ENCODE measurements around the gene SLC15A2.

Gene SLC15A2

DNA sequence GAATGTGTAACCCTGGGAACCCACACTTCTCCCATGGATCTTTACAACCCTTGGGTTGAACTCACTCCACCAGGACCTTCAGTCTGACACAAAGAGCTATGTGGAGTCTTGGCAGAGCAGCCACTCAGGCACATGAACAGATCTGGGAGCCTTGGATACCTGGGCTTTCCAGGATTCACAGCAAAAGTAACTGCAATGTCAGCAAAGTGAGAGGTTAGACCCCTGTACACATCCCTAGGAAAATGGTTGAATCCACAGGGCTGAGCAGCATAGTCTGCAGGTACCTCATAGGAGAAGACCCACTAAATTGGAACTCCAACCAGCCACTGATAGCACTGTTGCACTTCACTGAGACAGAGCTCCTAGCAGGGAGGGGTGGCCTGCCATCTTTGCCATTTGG is 68.2 kb downstream of the SLC15A2 start:
- in situ Hi-C loops (cut with HindIII; ENCODE audit: low sequenced_read_pairs) = no loop called here
- no peak for DNase-seq (ENCODE audit: low read depth)
- H3K4me3 ChIP-seq (ENCODE audit: low read depth, low read length) = no peak overlapping the region
- TF ChIP-seq, protein P1, sequence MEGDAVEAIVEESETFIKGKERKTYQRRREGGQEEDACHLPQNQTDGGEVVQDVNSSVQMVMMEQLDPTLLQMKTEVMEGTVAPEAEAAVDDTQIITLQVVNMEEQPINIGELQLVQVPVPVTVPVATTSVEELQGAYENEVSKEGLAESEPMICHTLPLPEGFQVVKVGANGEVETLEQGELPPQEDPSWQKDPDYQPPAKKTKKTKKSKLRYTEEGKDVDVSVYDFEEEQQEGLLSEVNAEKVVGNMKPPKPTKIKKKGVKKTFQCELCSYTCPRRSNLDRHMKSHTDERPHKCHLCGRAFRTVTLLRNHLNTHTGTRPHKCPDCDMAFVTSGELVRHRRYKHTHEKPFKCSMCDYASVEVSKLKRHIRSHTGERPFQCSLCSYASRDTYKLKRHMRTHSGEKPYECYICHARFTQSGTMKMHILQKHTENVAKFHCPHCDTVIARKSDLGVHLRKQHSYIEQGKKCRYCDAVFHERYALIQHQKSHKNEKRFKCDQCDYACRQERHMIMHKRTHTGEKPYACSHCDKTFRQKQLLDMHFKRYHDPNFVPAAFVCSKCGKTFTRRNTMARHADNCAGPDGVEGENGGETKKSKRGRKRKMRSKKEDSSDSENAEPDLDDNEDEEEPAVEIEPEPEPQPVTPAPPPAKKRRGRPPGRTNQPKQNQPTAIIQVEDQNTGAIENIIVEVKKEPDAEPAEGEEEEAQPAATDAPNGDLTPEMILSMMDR (IDR thresholded peaks at IDR 0.05; ENCODE audit: low read depth, low read length, missing control alignments) = no peak

DNA sequence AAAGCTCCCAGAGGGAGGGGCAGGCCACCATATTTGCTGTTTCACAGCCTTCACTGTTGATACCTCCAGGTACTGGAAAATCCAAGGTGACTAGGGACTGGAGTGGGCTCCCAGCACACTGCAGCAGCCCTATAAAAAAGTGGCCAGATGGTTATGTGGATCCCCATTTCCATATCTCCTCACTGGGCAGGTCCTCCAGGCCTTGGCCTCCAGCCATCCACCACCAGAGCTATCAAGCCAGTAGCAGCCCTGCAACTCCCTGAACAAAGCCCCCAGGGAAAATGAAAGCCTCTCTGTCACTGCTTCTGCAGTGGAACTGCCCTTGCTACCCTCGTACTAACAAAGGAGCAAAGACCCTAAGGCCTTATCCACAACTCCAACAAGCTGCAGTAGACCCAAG is 69.4 kb downstream of the SLC15A2 start:
- TF ChIP-seq, protein P1 (IDR thresholded peaks at IDR 0.05; ENCODE audit: low read depth, low read length, missing control alignments) = no peak
- no peak for DNase-seq (ENCODE audit: low read depth)
- in situ Hi-C loops (cut with HindIII; ENCODE audit: low sequenced_read_pairs) = no loop called here
- no peak overlapping the region for H3K4me3 ChIP-seq (ENCODE audit: low read depth, low read length)

DNA sequence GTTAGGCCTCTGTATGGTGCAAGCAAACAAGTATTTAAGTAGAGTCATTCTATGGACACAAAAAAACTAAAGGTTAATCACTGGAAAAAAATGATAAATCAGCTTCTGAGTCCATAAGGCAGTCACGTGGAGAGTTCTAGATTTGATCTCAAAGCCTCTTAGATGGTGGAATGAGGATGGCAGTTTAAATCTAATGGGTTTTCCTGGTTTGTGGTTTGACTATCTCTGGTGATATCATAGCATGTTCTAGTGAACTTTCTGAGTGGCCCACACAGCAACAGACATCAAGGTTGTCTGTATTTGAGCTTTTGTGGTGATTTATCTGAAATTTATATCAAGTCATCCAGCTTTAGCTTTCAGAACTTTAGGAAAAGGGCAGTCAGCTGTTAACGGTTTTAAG is 75.4 kb downstream of the SLC15A2 start:
- no peak overlapping the region for H3K4me3 ChIP-seq (ENCODE audit: low read depth, low read length)
- in situ Hi-C loops (cut with HindIII; ENCODE audit: low sequenced_read_pairs) = no loop called here
- TF ChIP-seq, protein P1 (IDR thresholded peaks at IDR 0.05; ENCODE audit: low read depth, low read length, missing control alignments) = no peak
- DNase-seq (ENCODE audit: low read depth) = no peak

DNA sequence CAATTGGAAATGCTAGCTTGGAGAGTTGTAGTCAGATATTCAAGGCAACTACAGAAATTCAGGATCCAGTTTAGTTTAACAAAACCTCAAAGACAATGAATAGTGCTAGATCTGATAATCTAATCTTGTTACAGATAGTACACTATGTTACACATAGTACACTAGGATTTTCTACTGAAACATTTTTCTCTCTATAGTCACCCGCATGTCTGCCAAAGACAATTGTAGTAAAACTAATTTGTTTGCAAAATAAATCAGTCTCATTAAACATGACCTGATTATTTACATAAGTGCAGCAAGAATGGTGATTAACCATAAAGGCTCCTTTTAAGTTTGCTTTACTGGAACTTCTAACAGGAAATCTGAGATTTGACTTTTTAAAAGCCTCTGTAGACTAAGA is 75.8 kb downstream of the SLC15A2 start:
- in situ Hi-C loops (cut with HindIII; ENCODE audit: low sequenced_read_pairs) = no loop called here
- H3K4me3 ChIP-seq (ENCODE audit: low read depth, low read length) = no peak overlapping the region
- no peak for DNase-seq (ENCODE audit: low read depth)
- TF ChIP-seq, protein P1 (IDR thresholded peaks at IDR 0.05; ENCODE audit: low read depth, low read length, missing control alignments) = no peak

DNA sequence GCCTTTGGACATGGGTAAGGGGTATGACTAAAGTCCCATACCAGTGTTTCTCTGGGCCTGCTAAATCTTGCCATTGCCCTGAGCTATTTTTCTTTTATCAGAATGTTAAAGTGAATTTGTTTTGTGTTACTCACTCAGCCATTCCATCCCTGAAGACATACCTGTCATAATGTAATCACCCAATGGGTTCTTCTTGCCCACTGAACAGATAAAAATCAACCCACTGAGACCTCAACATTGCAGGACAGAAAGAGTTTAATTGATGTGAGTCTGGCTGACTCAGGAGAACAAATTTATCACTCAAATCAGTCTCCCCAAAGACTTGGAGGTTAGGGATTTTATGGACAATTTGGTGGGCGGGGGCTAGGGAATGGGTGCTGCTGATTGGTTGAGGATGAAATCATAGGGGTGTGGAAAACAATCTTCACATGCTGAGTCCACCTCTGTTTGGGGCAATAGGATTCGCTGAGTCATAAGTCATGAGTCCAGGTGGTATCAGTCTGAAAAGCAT is 80.5 kb downstream of the SLC15A2 start:
- TF ChIP-seq, protein P1 (IDR thresholded peaks at IDR 0.05; ENCODE audit: low read depth, low read length, missing control alignments) = no peak
- in situ Hi-C loops (cut with HindIII; ENCODE audit: low sequenced_read_pairs) = no loop called here
- no peak for DNase-seq (ENCODE audit: low read depth)
- no peak overlapping the region for H3K4me3 ChIP-seq (ENCODE audit: low read depth, low read length)

DNA sequence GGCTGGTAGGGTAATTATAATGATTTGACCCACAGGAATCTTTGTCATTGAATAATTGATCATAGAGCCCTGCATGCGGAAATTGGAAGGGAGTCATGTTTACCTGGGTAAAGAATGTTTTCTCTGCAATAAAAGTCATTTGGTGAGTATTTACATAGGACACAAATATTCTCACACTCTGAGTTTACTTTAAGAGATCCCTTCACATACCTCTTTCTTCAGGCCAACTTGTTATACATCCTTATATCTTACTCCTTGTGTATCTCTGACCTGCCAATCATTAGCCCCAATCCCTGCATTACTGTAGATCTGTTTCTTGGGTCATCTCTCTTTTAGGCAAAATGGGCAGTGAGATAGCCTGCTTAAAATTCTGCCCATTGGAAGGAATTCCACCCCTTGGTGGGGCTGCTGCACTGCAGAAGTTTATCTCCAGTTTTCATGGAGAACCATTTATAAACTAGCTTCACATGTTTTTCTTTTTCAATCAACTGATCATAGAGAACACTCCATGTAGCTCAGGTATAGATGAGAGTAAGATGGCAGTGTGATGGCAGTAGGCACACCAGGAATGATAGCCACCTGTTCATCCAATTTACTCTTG is 81.6 kb downstream of the SLC15A2 start:
- TF ChIP-seq, protein P1 (IDR thresholded peaks at IDR 0.05; ENCODE audit: low read depth, low read length, missing control alignments) = no peak
- in situ Hi-C loops (cut with HindIII; ENCODE audit: low sequenced_read_pairs) = no loop called here
- no peak overlapping the region for H3K4me3 ChIP-seq (ENCODE audit: low read depth, low read length)
- DNase-seq (ENCODE audit: low read depth) = no peak

Measured in astrocyte of the cerebellum (primary cell).